Breast epithelium (tissue), 3 donors: ENCODE data around the gene NSF.

Experiments
- POLR2A ChIP-seq: fragments of 450-650 bp; IDR thresholded peaks from one replicate; pipeline ENCODE4 v1.6.1; 2016; ENCODE audit warnings: antibody characterized with exemption, mild to moderate bottlenecking, moderate library complexity
- POLR2AphosphoS5 ChIP-seq, 3 donors: sonication (generic); formaldehyde crosslinking; IDR thresholded peaks; one replicate each; pipeline ENCODE4 v1.6.1; 2017; ENCODE audit warnings: antibody characterized with exemption in 3 of 3
- TF ChIP-seq, protein P1 (sequence below), 3 donors: fragments of 450-650 bp; IDR thresholded peaks; one replicate each; pipeline ENCODE4 v1.5.1; 2016 to 2017; ENCODE audit warnings: antibody characterized with exemption in 3 of 3, mild to moderate bottlenecking in 3 of 3, moderate library complexity in 3 of 3

DNA sequence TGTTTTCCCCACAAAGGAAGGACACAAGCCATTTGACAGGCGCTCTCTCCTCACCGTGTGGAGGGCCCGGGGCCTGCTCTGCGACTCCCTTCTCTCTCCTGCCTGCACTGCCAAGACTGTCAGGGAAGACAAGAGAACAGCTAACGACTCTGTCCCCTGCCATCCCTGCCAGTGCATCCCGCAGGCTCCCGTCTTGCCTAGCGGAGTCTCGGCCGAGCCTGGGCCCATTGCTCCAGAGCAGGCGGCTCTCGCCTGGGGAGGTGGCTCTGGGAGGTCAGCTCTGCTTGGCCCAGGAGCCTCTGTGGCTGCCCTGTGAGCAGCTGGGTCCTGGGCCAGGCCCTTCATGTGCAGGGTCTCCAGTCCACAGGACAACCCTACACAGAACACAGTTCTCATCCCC lies 175.0 kb downstream of the NSF start:
- TF ChIP-seq, protein P1, sequence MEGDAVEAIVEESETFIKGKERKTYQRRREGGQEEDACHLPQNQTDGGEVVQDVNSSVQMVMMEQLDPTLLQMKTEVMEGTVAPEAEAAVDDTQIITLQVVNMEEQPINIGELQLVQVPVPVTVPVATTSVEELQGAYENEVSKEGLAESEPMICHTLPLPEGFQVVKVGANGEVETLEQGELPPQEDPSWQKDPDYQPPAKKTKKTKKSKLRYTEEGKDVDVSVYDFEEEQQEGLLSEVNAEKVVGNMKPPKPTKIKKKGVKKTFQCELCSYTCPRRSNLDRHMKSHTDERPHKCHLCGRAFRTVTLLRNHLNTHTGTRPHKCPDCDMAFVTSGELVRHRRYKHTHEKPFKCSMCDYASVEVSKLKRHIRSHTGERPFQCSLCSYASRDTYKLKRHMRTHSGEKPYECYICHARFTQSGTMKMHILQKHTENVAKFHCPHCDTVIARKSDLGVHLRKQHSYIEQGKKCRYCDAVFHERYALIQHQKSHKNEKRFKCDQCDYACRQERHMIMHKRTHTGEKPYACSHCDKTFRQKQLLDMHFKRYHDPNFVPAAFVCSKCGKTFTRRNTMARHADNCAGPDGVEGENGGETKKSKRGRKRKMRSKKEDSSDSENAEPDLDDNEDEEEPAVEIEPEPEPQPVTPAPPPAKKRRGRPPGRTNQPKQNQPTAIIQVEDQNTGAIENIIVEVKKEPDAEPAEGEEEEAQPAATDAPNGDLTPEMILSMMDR (IDR thresholded peaks at IDR 0.05), result no peak
- no peak for TF ChIP-seq POLR2AphosphoS5 (IDR thresholded peaks at IDR 0.05)
- no peak for TF ChIP-seq POLR2A
